OCI-LY7 (cell line): ENCODE results near the gene KIAA0586. TPM values are rescaled to one million over a fixed set of nuclear protein-coding genes. Genes with fewer than 3 reads are reported as not detected.
"Not testable (repeated sequence)": the region's sequence is repeated elsewhere in the genome, so short reads cannot be mapped to it uniquely, and the experiment has no call there.

Experiments
- BruUV-seq: library from RNA; stranded (reverse); fragments of 400-500 nt; replicated peaks from 2 replicates; lab custom pipeline; 2021; lab: Mats Ljungman, UMichigan
- CTCF ChIA-PET: fragments of 300-600 bp; sonication (Branson Sonifier 250); formaldehyde crosslinking; loops from one replicate; lab custom pipeline; 2022; ENCODE audit warnings: antibody characterized with exemption; ENCODE audit not compliant: unreplicated experiment; lab: Charles Lee
- POLR2A ChIA-PET: fragments of 300-600 bp; sonication (Branson Sonifier 250); formaldehyde crosslinking; loops from one replicate; lab custom pipeline; 2022; ENCODE audit warnings: antibody characterized with exemption; lab: Charles Lee
- DNase-seq: peaks from one replicate; pipeline ENCODE4 v3.0.0-alpha.2; 2015; ENCODE audit warnings: low spot score
- H2AFZ ChIP-seq: fragments of 200-600 bp; sonication (generic), shearing (Covaris generic); 2 replicates; pipeline ENCODE4 v1.6.1; 2014; ENCODE audit warnings: mild to moderate bottlenecking, antibody characterized with exemption, low read length, moderate library complexity
- H3K27ac ChIP-seq: fragments of 200-600 bp; sonication (generic); 2 replicates; pipeline ENCODE4 v1.5.1; 2014; ENCODE audit warnings: mixed run types, low read depth, mild to moderate bottlenecking, moderate library complexity, low read length, inconsistent platforms; ENCODE audit not compliant: poor library complexity, severe bottlenecking
- H3K36me3 ChIP-seq: fragments of 200-600 bp; sonication (generic); 2 replicates; pipeline ENCODE4 v1.6.1; 2014; ENCODE audit warnings: mild to moderate bottlenecking, antibody characterized with exemption, low read length, moderate library complexity, mixed read lengths; ENCODE audit not compliant: insufficient read depth
- H3K4me1 ChIP-seq: fragments of 200-600 bp; sonication (generic); 2 replicates; pipeline ENCODE4 v1.5.1; 2014; ENCODE audit warnings: mild to moderate bottlenecking, low read length; ENCODE audit not compliant: insufficient read depth, poor library complexity, severe bottlenecking
- H3K4me2 ChIP-seq: fragments of 200-600 bp; sonication (generic); 2 replicates; pipeline ENCODE4 v1.6.1; 2014; ENCODE audit warnings: mild to moderate bottlenecking, low read length
- H3K4me3 ChIP-seq: fragments of 200-600 bp; sonication (generic); 2 replicates; pipeline ENCODE4 v1.5.1; 2014; ENCODE audit warnings: mild to moderate bottlenecking, low read depth, low read length; ENCODE audit not compliant: poor library complexity, severe bottlenecking
- H3K79me2 ChIP-seq: fragments of 200-600 bp; sonication (generic); 2 replicates; pipeline ENCODE4 v1.6.1; 2016; ENCODE audit warnings: low read depth, mild to moderate bottlenecking, low read length, moderate library complexity, mixed read lengths; ENCODE audit not compliant: insufficient read depth
- H3K9me2 ChIP-seq: fragments of 200-600 bp; sonication (generic); 2 replicates; pipeline ENCODE4 v1.6.1; 2016; ENCODE audit warnings: mild to moderate bottlenecking, low read length, mixed read lengths; ENCODE audit not compliant: insufficient read depth
- H3K9me3 ChIP-seq: fragments of 200-600 bp; sonication (generic); 2 replicates; pipeline ENCODE4 v1.6.1; 2014; ENCODE audit warnings: mild to moderate bottlenecking, mixed run types, low read length, mixed read lengths
- H4K20me1 ChIP-seq: fragments of 200-600 bp; sonication (generic); 2 replicates; pipeline ENCODE4 v1.6.1; 2014; ENCODE audit warnings: mild to moderate bottlenecking, antibody characterized with exemption, low read length, moderate library complexity, mixed read lengths; ENCODE audit not compliant: insufficient read depth
- CTCF ChIP-seq: fragments of 200-600 bp; sonication (generic); conservative IDR thresholded peaks from 2 replicates; pipeline ENCODE4 v1.5.1; 2014; ENCODE audit warnings: mild to moderate bottlenecking, antibody characterized with exemption, low read length, moderate library complexity, mixed read lengths
- EZH2phosphoT487 ChIP-seq: fragments of 200-600 bp; sonication (generic); IDR thresholded peaks from 2 replicates; pipeline ENCODE4 v1.6.1; 2018; ENCODE audit warnings: low read depth, borderline replicate concordance, mild to moderate bottlenecking, mixed run types, antibody characterized with exemption, low read length, moderate library complexity, mixed read lengths
- intact Hi-C: fragments of 100-400 bp; cut with micrococcal nuclease; formaldehyde crosslinking; loops from one replicate; pipeline ENCODE4 v1.10.0; 2022; ENCODE audit not compliant: unreplicated experiment
- total RNA-seq, 2 experiments: library from RNA; depleted of rRNA in 1 of 2; stranded (reverse); fragments of >200 nt in 1 of 2; shearing (Covaris generic) in 1 of 2; gene quantifications; 2 replicates each; pipeline ENCODE4 v1.2.3, GENCODE V29; 2014 to 2022

The KIAA0586 gene
- total RNA-seq, 2 experiments from 2014 or later, result 20.5 to 41.7 TPM

DNA sequence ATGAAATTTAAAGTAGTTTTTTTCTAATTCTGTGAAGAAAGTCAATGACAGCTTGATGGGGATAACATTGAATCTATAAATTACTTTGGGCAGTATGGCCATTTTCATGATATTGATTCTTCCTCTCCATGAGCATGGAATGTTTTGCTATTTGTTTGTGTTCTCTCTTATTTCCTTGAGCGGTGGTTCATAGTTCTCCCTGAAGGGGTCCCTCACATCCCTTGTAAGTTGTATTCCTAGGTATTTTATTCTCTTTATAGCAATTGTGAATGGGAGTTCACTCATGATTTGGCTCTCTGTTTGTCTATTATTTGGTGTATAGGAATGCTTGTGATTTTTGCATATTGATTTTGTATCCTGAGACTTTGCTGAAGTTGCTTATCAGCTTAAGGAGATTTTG lies 153.9 kb downstream of the KIAA0586 start:
- DNase-seq, intact Hi-C loops, H3K79me2 ChIP-seq, CTCF ChIA-PET, H3K4me1 ChIP-seq, H4K20me1 ChIP-seq, H3K9me2 ChIP-seq, H3K27ac ChIP-seq, H3K9me3 ChIP-seq, H3K4me2 ChIP-seq, H3K4me3 ChIP-seq, H2AFZ ChIP-seq, H3K36me3 ChIP-seq, BruUV-seq: not testable (repeated sequence)
- POLR2A ChIA-PET, result interaction anchor here (0.7 kb wide), 1 partner anchor 1430 kb away, joined by 3 read pairs; no protein-coding TSS in a partner anchor

DNA sequence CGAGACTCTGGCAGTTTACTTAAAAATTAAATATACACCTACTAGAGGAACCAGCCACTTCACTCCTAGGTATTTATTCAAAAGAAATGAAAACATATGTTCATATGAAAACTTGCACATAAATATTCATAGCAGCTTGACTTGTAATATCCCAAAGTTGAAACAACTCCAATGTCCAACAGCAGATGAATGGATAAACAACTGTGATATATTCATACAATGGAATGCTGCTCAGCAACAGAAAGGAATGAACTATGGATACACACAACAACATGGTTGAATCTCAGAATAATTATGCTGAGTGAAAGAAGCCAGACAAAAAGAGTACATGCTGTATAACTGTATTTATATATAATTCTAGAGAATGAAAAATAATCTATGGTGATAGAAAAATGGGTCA lies 156.9 kb downstream of the KIAA0586 start:
- BruUV-seq, result no TSS peak
- H3K9me3 ChIP-seq, result no peaks in the 10 kb centered on the region
- POLR2A ChIA-PET, result interaction anchor here (0.7 kb wide), 1 partner anchor 148 kb away, joined by 3 read pairs; no protein-coding TSS in a partner anchor

GRCh38 chr14:58587271-58587670 lies 159.8 kb downstream of the KIAA0586 start:
- H3K4me2 ChIP-seq, result no peak overlapping the region
- no peak overlapping the region for H3K27ac ChIP-seq
- intact Hi-C loops, result no loop called here
- TF ChIP-seq EZH2phosphoT487 (no peak), CTCF (no peak)
- H3K36me3 ChIP-seq, result no peaks in the 10 kb centered on the region
- POLR2A ChIA-PET, result no interaction called here
- H2AFZ ChIP-seq, result no peak overlapping the region
- DNase-seq, result no peak
- H3K79me2 ChIP-seq, result no peaks in the 10 kb centered on the region
- H3K9me2 ChIP-seq, result no peaks in the 10 kb centered on the region
- no TSS peak for BruUV-seq
- no peaks in the 10 kb centered on the region for H3K4me1 ChIP-seq
- no peaks in the 10 kb centered on the region for H3K9me3 ChIP-seq
- H4K20me1 ChIP-seq, result no peaks in the 10 kb centered on the region
- CTCF ChIA-PET, result no interaction called here
- H3K4me3 ChIP-seq, result no peak overlapping the region

More for the DNA sequence above, 156.9 kb downstream of the KIAA0586 start:
- no peaks in the 10 kb centered on the region for H3K4me1 ChIP-seq
- CTCF ChIA-PET, result no interaction called here
- H2AFZ ChIP-seq, result no peak overlapping the region
- H3K4me2 ChIP-seq, result no peak overlapping the region
- no peaks in the 10 kb centered on the region for H3K9me2 ChIP-seq
- H3K79me2 ChIP-seq, result no peaks in the 10 kb centered on the region
- TF ChIP-seq EZH2phosphoT487, result no peak
- TF ChIP-seq CTCF, result no peak
- H3K36me3 ChIP-seq, result no peaks in the 10 kb centered on the region
- H3K27ac ChIP-seq, result no peak overlapping the region
- DNase-seq, result no peak
- H3K4me3 ChIP-seq, result no peak overlapping the region
- H4K20me1 ChIP-seq, result no peaks in the 10 kb centered on the region
- intact Hi-C loops, result no loop called here

- intact Hi-C loops, H3K4me1 ChIP-seq, H3K4me2 ChIP-seq, H4K20me1 ChIP-seq, BruUV-seq, H3K9me3 ChIP-seq, H2AFZ ChIP-seq, H3K36me3 ChIP-seq, H3K4me3 ChIP-seq, H3K79me2 ChIP-seq, H3K27ac ChIP-seq, DNase-seq, CTCF ChIA-PET, H3K9me2 ChIP-seq, POLR2A ChIA-PET: not testable (repeated sequence)
Observed at GRCh38 chr14:58588321-58588720, 160.8 kb downstream of the KIAA0586 start.
